ENCODE results near the gene AP1M2.

GRCh38 chr19:10553087-10553667 is 33.9 kb downstream of the AP1M2 start:
- TF ChIP-seq CTCF (IDR thresholded peaks at IDR 0.05) (no peak), POLR2A (IDR thresholded peaks at IDR 0.05) (no peak), POLR2AphosphoS5 (IDR thresholded peaks at IDR 0.05) (no peak)
